HG03439 (cell line): ENCODE data around the gene SIDT1.

Experiments
- ATAC-seq: cut with Tn5 transposase; IDR thresholded peaks from one replicate; pipeline ENCODE4 v1.9.1; 2021; ENCODE audit warnings: mild to moderate bottlenecking, moderate library complexity; ENCODE audit not compliant: unreplicated experiment

Gene SIDT1

GRCh38 chr3:113676261-113676660 lies 143.9 kb downstream of the SIDT1 start:
- no peak for ATAC-seq

- ATAC-seq = no peak
These were observed 145.4 kb downstream of the SIDT1 start for GRCh38 chr3:113677737-113678136.

GRCh38 chr3:113678773-113679172 lies 146.4 kb downstream of the SIDT1 start:
- ATAC-seq = no peak
